ENCODE measurements around the gene TEX28.
"Not testable (repeated sequence)": the region's sequence is repeated elsewhere in the genome, so short reads cannot be mapped to it uniquely, and the experiment has no call there.

TEX28 gene

DNA sequence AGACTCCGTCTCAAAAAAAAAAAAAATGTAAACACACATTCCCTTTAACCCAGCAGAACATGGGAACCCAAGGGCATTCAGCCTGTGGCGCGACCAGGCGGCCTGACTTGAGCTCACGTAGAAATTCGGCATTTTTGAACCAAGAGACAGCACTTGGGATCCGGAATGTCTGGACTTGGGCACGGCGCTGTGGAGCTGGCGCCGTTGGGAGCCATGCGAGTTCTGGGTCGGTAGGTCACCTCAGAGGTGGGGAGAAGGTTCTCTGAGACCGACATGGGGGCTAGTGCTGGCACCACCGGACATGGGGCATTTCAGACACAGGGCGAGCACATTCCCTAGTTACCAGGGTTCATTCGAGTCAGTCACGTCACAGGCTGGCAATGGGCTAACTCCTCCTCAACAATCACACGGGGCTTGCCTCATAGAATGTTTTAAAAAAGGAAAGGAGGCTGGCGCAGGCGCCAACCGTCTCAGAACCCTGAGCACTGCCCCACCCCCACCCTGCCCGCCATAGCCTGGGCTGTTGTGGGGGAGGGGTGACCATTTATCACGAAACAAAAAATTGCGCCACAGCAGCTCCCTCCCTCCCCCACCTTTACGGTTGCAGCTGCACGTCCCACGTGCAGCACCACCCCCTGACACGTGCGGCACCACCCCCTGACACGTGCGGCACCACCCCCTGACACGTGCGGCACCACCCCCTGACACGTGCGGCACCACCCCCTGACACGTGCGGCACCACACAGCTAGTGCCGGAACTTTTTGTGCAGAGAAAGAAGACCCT lies at the start of gene TEX28:
TEX28 (minus strand) TSS at position 334 of the 784 bp plus-strand sequence. CDS start 3,007 bp downstream, outside the sequence.
- Histone ChIP-seq H3K36me3 (ENCODE audit: control insufficient read depth, low read length) (no peaks in the 10 kb centered on the region), H3K27ac (ENCODE audit: low read depth, low read length) (no peak within 1 kb of the TSS), H3F3A (ENCODE audit: control insufficient read depth, insufficient read depth) (no peaks in the 10 kb centered on the region), H4K20me1 (ENCODE audit: control insufficient read depth, insufficient read depth, low read depth, low read length) (no peaks in the 10 kb centered on the region), H3K4me2 (ENCODE audit: low read length) (no peak within 1 kb of the TSS), H3K27me3 (ENCODE audit: control insufficient read depth, low read length) (no peaks in the 10 kb centered on the region), H3K4me3 (ENCODE audit: low read length) (no peak within 1 kb of the TSS), H3K9me2 (replicated peaks; ENCODE audit: control insufficient read depth, low read length) (no peaks in the 10 kb centered on the region), H3K4me1 (ENCODE audit: control insufficient read depth, low read length) (peaks cover 11% of the 10 kb centered on the region), H3K9me3 (ENCODE audit: control insufficient read depth, insufficient read depth, low read length) (no peaks in the 10 kb centered on the region), H3K79me2 (ENCODE audit: control insufficient read depth, low read length) (no peaks in the 10 kb centered on the region)
- TF ChIP-seq, protein P1, sequence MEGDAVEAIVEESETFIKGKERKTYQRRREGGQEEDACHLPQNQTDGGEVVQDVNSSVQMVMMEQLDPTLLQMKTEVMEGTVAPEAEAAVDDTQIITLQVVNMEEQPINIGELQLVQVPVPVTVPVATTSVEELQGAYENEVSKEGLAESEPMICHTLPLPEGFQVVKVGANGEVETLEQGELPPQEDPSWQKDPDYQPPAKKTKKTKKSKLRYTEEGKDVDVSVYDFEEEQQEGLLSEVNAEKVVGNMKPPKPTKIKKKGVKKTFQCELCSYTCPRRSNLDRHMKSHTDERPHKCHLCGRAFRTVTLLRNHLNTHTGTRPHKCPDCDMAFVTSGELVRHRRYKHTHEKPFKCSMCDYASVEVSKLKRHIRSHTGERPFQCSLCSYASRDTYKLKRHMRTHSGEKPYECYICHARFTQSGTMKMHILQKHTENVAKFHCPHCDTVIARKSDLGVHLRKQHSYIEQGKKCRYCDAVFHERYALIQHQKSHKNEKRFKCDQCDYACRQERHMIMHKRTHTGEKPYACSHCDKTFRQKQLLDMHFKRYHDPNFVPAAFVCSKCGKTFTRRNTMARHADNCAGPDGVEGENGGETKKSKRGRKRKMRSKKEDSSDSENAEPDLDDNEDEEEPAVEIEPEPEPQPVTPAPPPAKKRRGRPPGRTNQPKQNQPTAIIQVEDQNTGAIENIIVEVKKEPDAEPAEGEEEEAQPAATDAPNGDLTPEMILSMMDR (IDR thresholded peaks at IDR 0.05; ENCODE audit: low read depth, low read length, poor library complexity, severe bottlenecking): no peak
- TF ChIP-seq EZH2phosphoT487 (IDR thresholded peaks at IDR 0.05; ENCODE audit: borderline replicate concordance, low read length): no peak

DNA sequence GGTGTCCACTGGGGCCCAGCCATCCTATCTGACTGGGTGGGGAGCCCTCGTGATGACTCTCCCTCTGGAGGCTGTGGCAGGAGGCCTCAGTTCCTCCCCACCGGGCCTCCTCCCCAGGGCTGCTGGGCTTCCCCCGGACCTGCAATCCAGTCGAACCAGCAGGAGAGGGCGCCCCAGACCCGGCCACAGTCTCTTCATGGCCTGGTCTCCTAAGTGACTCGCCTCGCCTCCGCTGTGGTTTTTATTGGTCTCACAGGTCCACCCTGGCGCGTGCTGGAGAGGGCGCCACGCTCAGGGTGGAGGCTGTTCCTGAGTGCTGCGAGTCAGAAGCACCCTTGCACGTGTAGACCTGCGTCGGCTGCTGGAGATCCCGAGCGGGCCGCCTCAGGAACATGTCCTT lies 48.7 kb upstream of the TEX28 start:
- not testable (repeated sequence) for H3K4me1 ChIP-seq (ENCODE audit: control insufficient read depth, low read length); H3K4me3 ChIP-seq (ENCODE audit: low read length); H3K79me2 ChIP-seq (ENCODE audit: control insufficient read depth, low read length); H4K20me1 ChIP-seq (ENCODE audit: control insufficient read depth, insufficient read depth, low read depth, low read length); H3K4me2 ChIP-seq (ENCODE audit: low read length); H3K9me2 ChIP-seq (replicated peaks; ENCODE audit: control insufficient read depth, low read length); H3K9me3 ChIP-seq (ENCODE audit: control insufficient read depth, insufficient read depth, low read length); H3K27ac ChIP-seq (ENCODE audit: low read depth, low read length); H3K27me3 ChIP-seq (ENCODE audit: control insufficient read depth, low read length); H3K36me3 ChIP-seq (ENCODE audit: control insufficient read depth, low read length); H3F3A ChIP-seq (ENCODE audit: control insufficient read depth, insufficient read depth)

- H3F3A ChIP-seq (ENCODE audit: control insufficient read depth, insufficient read depth); H3K4me1 ChIP-seq (ENCODE audit: control insufficient read depth, low read length); H3K79me2 ChIP-seq (ENCODE audit: control insufficient read depth, low read length); H3K27me3 ChIP-seq (ENCODE audit: control insufficient read depth, low read length); H3K9me2 ChIP-seq (replicated peaks; ENCODE audit: control insufficient read depth, low read length); H3K27ac ChIP-seq (ENCODE audit: low read depth, low read length); H3K4me3 ChIP-seq (ENCODE audit: low read length); H3K9me3 ChIP-seq (ENCODE audit: control insufficient read depth, insufficient read depth, low read length); H3K36me3 ChIP-seq (ENCODE audit: control insufficient read depth, low read length); H4K20me1 ChIP-seq (ENCODE audit: control insufficient read depth, insufficient read depth, low read depth, low read length); H3K4me2 ChIP-seq (ENCODE audit: low read length): not testable (repeated sequence)
These were observed 48.1 kb upstream of the TEX28 start for GRCh38 chrX:154343063-154343462.

- not testable (repeated sequence) for H3K9me2 ChIP-seq (replicated peaks; ENCODE audit: control insufficient read depth, low read length); H3F3A ChIP-seq (ENCODE audit: control insufficient read depth, insufficient read depth); H3K27me3 ChIP-seq (ENCODE audit: control insufficient read depth, low read length); H3K79me2 ChIP-seq (ENCODE audit: control insufficient read depth, low read length); H3K9me3 ChIP-seq (ENCODE audit: control insufficient read depth, insufficient read depth, low read length); H3K4me2 ChIP-seq (ENCODE audit: low read length); H3K36me3 ChIP-seq (ENCODE audit: control insufficient read depth, low read length); H3K4me3 ChIP-seq (ENCODE audit: low read length); H3K4me1 ChIP-seq (ENCODE audit: control insufficient read depth, low read length); H3K27ac ChIP-seq (ENCODE audit: low read depth, low read length); H4K20me1 ChIP-seq (ENCODE audit: control insufficient read depth, insufficient read depth, low read depth, low read length)
These were observed 46.7 kb upstream of the TEX28 start for GRCh38 chrX:154341399-154342298.
